BLaER1 (cell line): ENCODE results near the gene PNPLA3.

Source experiments
- H3K27ac ChIP-seq: shearing (Covaris generic); formaldehyde crosslinking; 2 replicates; pipeline ENCODE4 v1.8.1; 2022
- H3K27me3 ChIP-seq: shearing (Covaris generic); formaldehyde crosslinking; 2 replicates; pipeline ENCODE4 v1.8.1; 2022
- H3K36me3 ChIP-seq: shearing (Covaris generic); formaldehyde crosslinking; 2 replicates; pipeline ENCODE4 v1.8.1; 2022
- H3K4me1 ChIP-seq: shearing (Covaris generic); formaldehyde crosslinking; 2 replicates; pipeline ENCODE4 v1.8.1; 2022
- H3K4me2 ChIP-seq: shearing (Covaris generic); formaldehyde crosslinking; 2 replicates; pipeline ENCODE4 v1.8.1; 2022
- H3K4me3 ChIP-seq: shearing (Covaris generic); formaldehyde crosslinking; 2 replicates; pipeline ENCODE4 v1.8.1; 2022
- H3K9ac ChIP-seq: shearing (Covaris generic); formaldehyde crosslinking; 2 replicates; pipeline ENCODE4 v1.8.1; 2022
- H3K9me3 ChIP-seq: shearing (Covaris generic); formaldehyde crosslinking; 2 replicates; pipeline ENCODE4 v1.8.1; 2022
- H4K20me1 ChIP-seq: shearing (Covaris generic); formaldehyde crosslinking; 2 replicates; pipeline ENCODE4 v1.8.1; 2022
- Cebpa-rat ChIP-seq: shearing (Covaris generic); IDR thresholded peaks from 2 replicates; pipeline ENCODE4 v1.8.1; 2022

Gene PNPLA3

GRCh38 chr22:43988116-43988820 is 64.7 kb downstream of the PNPLA3 start:
- TF ChIP-seq Cebpa-rat = no peak
- Histone ChIP-seq H3K36me3 (peaks cover 89% of the 10 kb centered on the region), H3K4me3 (no peak overlapping the region), H3K27ac (no peak overlapping the region), H3K9me3 (no peaks in the 10 kb centered on the region), H3K9ac (no peak overlapping the region), H3K27me3 (no peaks in the 10 kb centered on the region), H4K20me1 (peaks cover 19% of the 10 kb centered on the region; the same call in 1 of the 2 replicates), H3K4me1 (peaks cover 5% of the 10 kb centered on the region), H3K4me2 (no peak overlapping the region)

DNA sequence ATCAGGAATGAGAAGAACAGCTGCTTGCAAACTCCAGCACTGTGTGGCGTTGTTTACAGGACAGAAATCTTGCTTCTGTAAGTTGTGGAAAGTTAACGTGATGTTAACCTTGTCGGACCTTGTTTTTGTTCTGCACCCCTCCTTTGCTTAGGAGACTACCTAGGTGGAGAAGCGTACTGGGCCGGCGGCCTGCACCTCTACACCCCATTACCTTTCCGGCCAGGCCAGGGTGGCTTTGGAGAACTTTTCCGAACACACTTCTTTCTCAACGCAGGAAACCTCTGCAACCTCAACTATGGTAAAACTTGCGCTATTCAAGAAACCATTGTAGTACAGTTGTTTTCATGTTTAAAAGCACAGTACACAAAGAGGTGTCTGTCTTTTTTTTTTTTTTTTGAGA is 65.4 kb downstream of the PNPLA3 start:
- H3K36me3 ChIP-seq = peaks cover 89% of the 10 kb centered on the region
- no peaks in the 10 kb centered on the region for H3K27me3 ChIP-seq
- H3K4me2 ChIP-seq = no peak overlapping the region
- H3K4me3 ChIP-seq = no peak overlapping the region
- no peak overlapping the region for H3K27ac ChIP-seq
- no peak for TF ChIP-seq Cebpa-rat
- no peaks in the 10 kb centered on the region for H3K9me3 ChIP-seq
- H3K4me1 ChIP-seq = peaks cover 12% of the 10 kb centered on the region
- no peak overlapping the region for H3K9ac ChIP-seq
- peaks cover 26% of the 10 kb centered on the region for H4K20me1 ChIP-seq

DNA sequence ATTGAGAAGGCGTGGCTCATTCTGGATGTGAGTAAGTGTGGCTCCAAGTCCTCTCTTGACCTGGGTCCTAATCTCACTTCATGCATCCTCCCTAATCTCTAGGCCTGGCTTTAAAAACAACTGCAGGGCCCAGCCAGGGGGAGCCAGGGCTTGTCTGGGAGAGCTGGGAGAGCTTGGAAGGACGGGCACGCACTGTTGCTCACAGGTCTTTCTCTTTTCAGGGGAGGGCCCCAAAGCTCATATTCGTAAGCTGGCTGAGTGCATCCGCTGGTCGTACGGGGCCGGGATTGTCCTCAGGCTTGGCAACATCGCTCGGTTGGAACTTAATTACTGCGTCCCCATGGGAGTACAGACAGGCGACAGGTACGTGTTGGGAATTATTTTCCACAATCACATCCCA is 66.4 kb downstream of the PNPLA3 start:
- peaks cover 89% of the 10 kb centered on the region for H3K36me3 ChIP-seq
- H3K9me3 ChIP-seq = no peaks in the 10 kb centered on the region

DNA sequence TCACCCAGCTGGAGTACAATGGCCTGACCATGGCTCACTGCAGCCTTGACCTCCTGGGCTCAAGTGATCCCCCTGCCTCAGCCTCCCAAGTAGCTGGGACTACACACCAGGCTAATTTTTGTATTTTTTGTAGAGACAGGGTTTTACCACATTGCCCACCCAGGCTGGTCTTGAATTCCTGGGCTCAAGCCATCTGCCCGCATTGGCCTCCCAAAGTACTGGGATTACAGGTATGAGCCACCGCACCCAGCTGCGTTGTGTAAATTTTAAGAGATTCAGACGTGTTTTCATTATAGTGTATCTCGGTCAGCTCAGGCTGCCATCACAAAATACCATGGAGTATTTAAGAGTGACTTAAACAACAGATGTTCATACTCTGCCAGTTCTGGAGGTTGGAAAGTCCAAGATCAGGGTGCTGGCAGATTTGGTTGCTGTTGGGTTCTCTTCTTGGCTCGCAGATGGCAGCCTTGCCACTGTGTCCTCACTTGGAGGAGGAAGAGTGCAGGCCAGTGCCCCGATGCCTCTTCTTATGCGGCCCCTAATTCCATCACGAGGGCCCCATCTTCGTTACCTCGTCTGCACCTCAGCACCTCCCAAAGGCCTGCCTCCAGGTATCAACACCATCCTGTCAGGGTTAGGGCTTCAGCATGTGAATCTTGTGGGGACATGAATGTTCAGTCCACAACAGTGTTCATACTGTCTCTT is 67.9 kb downstream of the PNPLA3 start:
- Histone ChIP-seq H4K20me1 (peaks cover 46% of the 10 kb centered on the region), H3K27me3 (no peaks in the 10 kb centered on the region), H3K36me3 (peaks cover 76% of the 10 kb centered on the region), H3K4me1 (peaks cover 36% of the 10 kb centered on the region), H3K27ac (no peak overlapping the region), H3K9me3 (no peaks in the 10 kb centered on the region), H3K4me3 (no peak overlapping the region), H3K9ac (no peak overlapping the region), H3K4me2 (no peak overlapping the region)
- no peak for TF ChIP-seq Cebpa-rat

More for the DNA sequence above, 66.4 kb downstream of the PNPLA3 start:
- no peak overlapping the region for H3K27ac ChIP-seq
- H3K4me2 ChIP-seq = no peak overlapping the region
- H3K27me3 ChIP-seq = no peaks in the 10 kb centered on the region
- H3K4me1 ChIP-seq = peaks cover 22% of the 10 kb centered on the region
- no peak for TF ChIP-seq Cebpa-rat
- H3K4me3 ChIP-seq = no peak overlapping the region
- peaks cover 36% of the 10 kb centered on the region for H4K20me1 ChIP-seq
- H3K9ac ChIP-seq = no peak overlapping the region

DNA sequence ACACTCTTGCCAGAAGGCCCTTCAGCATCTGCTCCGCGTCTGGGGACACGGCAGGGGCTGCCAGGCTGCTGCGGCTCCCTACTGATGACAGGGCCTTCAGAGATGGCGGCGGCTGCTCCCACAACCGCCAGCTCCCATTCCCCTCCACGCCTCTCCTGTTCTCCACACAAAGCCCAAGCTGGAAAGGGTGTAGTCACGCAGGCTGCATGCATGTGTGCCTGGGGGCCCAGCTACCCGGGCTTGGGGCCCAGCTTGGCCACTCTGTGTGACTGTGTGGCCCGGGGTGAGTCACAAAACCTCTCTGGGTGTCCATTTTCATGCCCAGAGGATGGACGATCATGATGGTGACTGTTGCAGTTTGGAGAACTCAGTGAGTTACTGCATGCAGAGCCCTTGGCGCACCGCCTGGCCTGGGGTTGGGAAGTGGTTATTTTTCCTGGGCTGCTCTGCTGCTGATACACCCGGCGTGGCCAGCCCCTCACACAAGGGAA is 68.8 kb downstream of the PNPLA3 start:
- Histone ChIP-seq H4K20me1 (peaks cover 46% of the 10 kb centered on the region), H3K9ac (no peak overlapping the region), H3K9me3 (no peaks in the 10 kb centered on the region), H3K27me3 (no peaks in the 10 kb centered on the region), H3K4me2 (no peak overlapping the region), H3K4me1 (peaks cover 44% of the 10 kb centered on the region), H3K4me3 (no peak overlapping the region), H3K27ac (no peak overlapping the region), H3K36me3 (peaks cover 75% of the 10 kb centered on the region)
- no peak for TF ChIP-seq Cebpa-rat

DNA sequence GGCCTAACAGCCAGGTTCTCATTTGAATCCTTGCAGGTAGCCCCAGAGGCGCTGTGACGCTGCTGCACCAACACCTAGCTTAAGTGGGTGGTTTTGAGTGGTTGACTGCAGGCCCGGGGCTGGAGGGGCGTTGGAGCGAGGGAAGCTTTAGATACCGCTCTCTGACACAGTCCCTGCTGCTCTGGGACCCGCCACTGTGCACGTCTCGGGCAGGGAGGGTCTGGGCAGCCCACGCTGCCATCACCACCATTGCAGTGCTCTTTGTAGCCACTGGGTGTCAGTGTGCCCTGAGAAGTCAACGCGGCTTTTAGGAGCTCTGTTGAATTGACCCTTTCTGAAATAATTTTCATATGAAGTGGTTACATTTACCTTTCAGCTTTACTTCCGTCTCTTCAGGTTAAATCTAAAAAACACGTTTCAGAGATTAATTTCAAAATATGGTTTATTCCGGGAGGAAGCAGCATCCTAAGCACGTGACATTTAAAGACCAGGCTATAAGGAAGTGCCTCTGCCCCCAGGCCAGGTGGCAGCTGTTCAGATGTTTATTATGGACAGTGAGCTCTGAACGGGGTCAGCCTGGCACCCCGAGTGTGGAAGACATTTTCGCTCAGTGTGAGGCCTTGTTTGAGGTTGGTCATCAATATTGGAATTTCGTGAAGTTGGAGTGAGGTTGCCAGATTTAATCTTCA is 69.6 kb downstream of the PNPLA3 start:
- TF ChIP-seq Cebpa-rat = no peak
- Histone ChIP-seq H4K20me1 (peaks cover 46% of the 10 kb centered on the region), H3K9me3 (no peaks in the 10 kb centered on the region), H3K4me2 (peak overlapping the region; percentile 42; the same call in 1 of the 2 replicates), H3K27ac (no peak overlapping the region), H3K4me3 (no peak overlapping the region), H3K36me3 (peaks cover 82% of the 10 kb centered on the region), H3K9ac (no peak overlapping the region), H3K27me3 (no peaks in the 10 kb centered on the region), H3K4me1 (peaks cover 44% of the 10 kb centered on the region)

- no peaks in the 10 kb centered on the region for H3K27me3 ChIP-seq
- peaks cover 83% of the 10 kb centered on the region for H3K36me3 ChIP-seq
- no peaks in the 10 kb centered on the region for H3K9me3 ChIP-seq
- H3K27ac ChIP-seq = no peak overlapping the region
- no peak overlapping the region for H3K4me3 ChIP-seq
- peaks cover 45% of the 10 kb centered on the region for H3K4me1 ChIP-seq
- H3K9ac ChIP-seq = no peak overlapping the region
- H4K20me1 ChIP-seq = peaks cover 38% of the 10 kb centered on the region
- H3K4me2 ChIP-seq = peak overlapping the region; percentile 42; the same call in 1 of the 2 replicates
- TF ChIP-seq Cebpa-rat = no peak
Measured at GRCh38 chr22:43994006-43994405, 70.4 kb downstream of the PNPLA3 start.

DNA sequence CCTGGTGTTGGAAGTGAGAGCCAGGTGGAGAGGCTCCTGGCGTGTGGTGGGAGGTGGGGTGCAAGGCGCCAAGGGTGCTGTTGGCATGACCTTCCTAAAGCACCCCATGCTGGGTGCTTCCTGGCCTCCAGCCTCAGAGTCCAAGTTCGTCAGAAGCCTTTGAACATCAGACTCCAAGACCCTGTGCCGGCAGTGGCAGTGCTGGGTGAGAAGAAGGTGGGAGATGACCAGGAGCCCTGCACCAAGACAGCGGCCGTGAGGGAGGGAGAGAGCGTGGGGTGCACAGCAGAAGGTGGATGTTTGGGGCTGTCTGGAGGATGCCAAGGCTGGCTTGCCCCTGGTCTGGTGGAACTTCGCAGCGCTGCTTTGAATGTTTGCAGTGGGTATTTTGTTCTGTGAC is 70.8 kb downstream of the PNPLA3 start:
- no peak overlapping the region for H3K4me3 ChIP-seq
- H3K4me2 ChIP-seq = peak overlapping the region; percentile 42; the same call in 1 of the 2 replicates
- H3K4me1 ChIP-seq = peaks cover 49% of the 10 kb centered on the region
- peaks cover 83% of the 10 kb centered on the region for H3K36me3 ChIP-seq
- no peak for TF ChIP-seq Cebpa-rat
- no peaks in the 10 kb centered on the region for H3K9me3 ChIP-seq
- no peak overlapping the region for H3K27ac ChIP-seq
- no peaks in the 10 kb centered on the region for H3K27me3 ChIP-seq
- H4K20me1 ChIP-seq = peaks cover 38% of the 10 kb centered on the region
- no peak overlapping the region for H3K9ac ChIP-seq

- Histone ChIP-seq H3K4me2 (peak overlapping the region; percentile 92), H3K9me3 (no peaks in the 10 kb centered on the region), H4K20me1 (peaks cover 36% of the 10 kb centered on the region), H3K36me3 (peaks cover 77% of the 10 kb centered on the region), H3K27me3 (no peaks in the 10 kb centered on the region), H3K27ac (peak overlapping the region; percentile 59; the same call in 1 of the 2 replicates), H3K9ac (peak overlapping the region; percentile 68), H3K4me3 (no peak overlapping the region), H3K4me1 (peaks cover 56% of the 10 kb centered on the region)
- no peak for TF ChIP-seq Cebpa-rat
Measured at GRCh38 chr22:43995057-43995685, 71.6 kb downstream of the PNPLA3 start.
